K562 (cell line): ENCODE data around the gene WDR13. TPM values are rescaled to one million over a fixed set of nuclear protein-coding genes. Genes with fewer than 3 reads are reported as not detected.

Source experiments
- ARID3B ChIP-seq: fragments of 250-450 bp; sonication (Bioruptor Pico); IDR thresholded peaks from 2 replicates; pipeline ENCODE4 v1.4.0; 2020; ENCODE audit warnings: borderline replicate concordance
- ATF3 ChIP-seq, 2 experiments: fragments of 450-650 bp in 1 of 2; sonication (generic) in 1 of 2; formaldehyde crosslinking in 1 of 2; IDR thresholded peaks in 1 of 2; conservative IDR thresholded peaks in 1 of 2; 2 replicates each; pipeline versions ENCODE4 v1.6.1 to v1.8.1; 2016 to 2023; ENCODE audit warnings: mild to moderate bottlenecking in 2 of 2, moderate library complexity in 2 of 2, inconsistent platforms in 1 of 2, missing genetic modification reagents in 1 of 2
- EHMT2 ChIP-seq: fragments of 450-650 bp; IDR thresholded peaks from 2 replicates; pipeline ENCODE4 v1.6.1; 2018; ENCODE audit warnings: antibody characterized with exemption
- FOXK2 ChIP-seq, 2 experiments: fragments of 450-650 bp; IDR thresholded peaks in 1 of 2; conservative IDR thresholded peaks in 1 of 2; 2 replicates each; pipeline ENCODE4 v1.6.1; 2016; ENCODE audit warnings: low read depth in 2 of 2, mild to moderate bottlenecking in 1 of 2
- MGA ChIP-seq: fragments of 450-650 bp; IDR thresholded peaks from 2 replicates; pipeline ENCODE4 v1.6.1; 2016; ENCODE audit warnings: mild to moderate bottlenecking, moderate library complexity
- PHF21A ChIP-seq: fragments of 450-650 bp; IDR thresholded peaks from 2 replicates; pipeline ENCODE4 v1.6.1; 2017; ENCODE audit warnings: low read depth, borderline replicate concordance
- SMAD4 ChIP-seq: fragments of 250-450 bp; sonication (Bioruptor Pico); conservative IDR thresholded peaks from 2 replicates; pipeline ENCODE4 v1.8.0; 2021; ENCODE audit warnings: inconsistent platforms, mild to moderate bottlenecking, moderate library complexity
- STAT5A ChIP-seq: IDR thresholded peaks from 2 replicates; pipeline ENCODE4 v1.6.1; 2012; ENCODE audit warnings: low read length, inconsistent platforms, borderline replicate concordance
- polyA plus RNA-seq, 8 experiments: library from polyadenylated mRNA; depleted of rRNA in 4 of 8; stranded (reverse) in 5 of 8; unstranded in 3 of 8; fragments of >200 nt; fragmentation: Nextera tagmentation in 2 of 8; fragmentation: Illumina TruSeq in 1 of 8; extraction: Ambion mirVana in 2 of 8; extraction: Trizol in 1 of 8; gene quantifications; 2 replicates each; pipeline versions ENCODE4 v1.2.1 to v1.2.3, GENCODE V29; 2011 to 2014; ENCODE audit warnings: inconsistent platforms in 1 of 8, missing spikeins in 1 of 8
- total RNA-seq, 7 experiments: library from RNA; depleted of rRNA in 6 of 7; stranded (reverse); fragments of >200 nt in 6 of 7; fragmentation: Illumina TruSeq in 2 of 7; extraction: Trizol in 2 of 7; gene quantifications; 2 replicates each; pipeline versions ENCODE4 v1.2.1 to v1.2.3, GENCODE V29; 2011 to 2021; ENCODE audit warnings: low replicate concordance in 1 of 7

Gene WDR13
- total and polyA plus RNA-seq, 9 of the 15 experiments (the other 6 are each of a cell fraction or from before 2014, with no cell fraction given), result 7.4 to 70.5 (median 31.4) TPM

GRCh38 chrX:48591255-48591791 is 6.0 kb upstream of the WDR13 start (continued):
- TF ChIP-seq EHMT2 (0 out of 2 replicates have a peak, but pooled peaks have one; percentile 18), ARID3B (CRISPR knock-in tag) (no peak), STAT5A (no peak), PHF21A (no peak), ATF3 (IDR thresholded peaks at IDR 0.05) (peak; percentile 56), ATF3 (CRISPR knock-in tag; conservative IDR thresholded peaks at IDR 0.05) (no peak), MGA (peak; percentile 26; the same call in 1 of the 2 replicates), SMAD4 (CRISPR knock-in tag) (peak; percentile 27; the same call in 1 of the 2 replicates), FOXK2 (conservative IDR thresholded peaks at IDR 0.05 in 1 of 2, IDR thresholded peaks at IDR 0.05 in 1 of 2; ENCODE audit: low read depth in 2 of 2) (peak in 1 of 2 experiments; percentile 20; a peak in 1 of 4 replicates)
